ENCODE results near the gene SLC37A3.

GRCh38 chr7:140327261-140327661, 71.1 kb downstream of the SLC37A3 start:
- TF ChIP-seq POLR2A (IDR thresholded peaks at IDR 0.05; ENCODE audit: low read depth, low read length) (no peak), POLR2AphosphoS5 (IDR thresholded peaks at IDR 0.05; ENCODE audit: low read depth, low read length) (no peak), TAF1 (IDR thresholded peaks at IDR 0.05; ENCODE audit: borderline replicate concordance, low read depth, low read length) (no peak)

Measured in GM12892 (cell line).